ENCODE results near the gene HIP1. TPM values are rescaled to one million over a fixed set of nuclear protein-coding genes. Genes with fewer than 3 reads are reported as not detected.

The HIP1 gene
- total and polyA plus RNA-seq, 9 of the 15 experiments (the other 6 are each of a cell fraction or from before 2014, with no cell fraction given), result 2.4 to 13.7 (median 9.5) TPM

DNA sequence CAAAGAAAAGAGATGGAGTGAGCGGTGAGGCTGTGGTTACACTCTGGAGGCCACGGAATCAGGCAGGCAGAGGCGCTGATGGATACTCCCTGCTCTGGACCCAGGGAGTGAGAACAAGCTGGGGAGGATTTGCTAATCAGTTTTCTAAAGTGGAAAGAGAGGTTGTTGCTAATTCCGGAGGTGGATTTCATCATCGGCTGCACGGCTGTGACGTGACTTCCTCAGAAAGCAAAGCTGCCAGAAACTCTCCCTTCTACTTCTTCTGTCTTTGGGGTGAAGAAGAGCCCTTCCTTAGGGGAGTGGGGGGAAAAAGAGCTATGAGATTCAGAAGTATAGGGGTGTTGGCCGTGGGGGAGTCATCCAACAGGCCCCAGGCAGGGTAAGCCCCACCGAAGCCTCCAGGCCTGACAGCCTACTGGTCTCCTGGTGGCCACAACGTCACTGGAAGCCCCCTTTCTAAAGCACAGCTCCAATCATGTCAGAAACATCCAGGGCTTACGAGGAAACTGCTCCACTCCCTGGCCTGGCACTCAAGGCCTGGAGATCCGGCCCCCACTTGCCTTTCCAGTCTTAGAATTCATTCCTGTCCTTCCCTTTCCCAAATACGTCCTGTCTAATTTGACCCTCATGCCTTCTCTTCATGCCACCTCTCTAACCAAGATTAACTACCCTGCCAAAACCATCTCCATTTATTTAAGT lies 114.5 kb downstream of the HIP1 start (continued):
- TF ChIP-seq, protein P1, sequence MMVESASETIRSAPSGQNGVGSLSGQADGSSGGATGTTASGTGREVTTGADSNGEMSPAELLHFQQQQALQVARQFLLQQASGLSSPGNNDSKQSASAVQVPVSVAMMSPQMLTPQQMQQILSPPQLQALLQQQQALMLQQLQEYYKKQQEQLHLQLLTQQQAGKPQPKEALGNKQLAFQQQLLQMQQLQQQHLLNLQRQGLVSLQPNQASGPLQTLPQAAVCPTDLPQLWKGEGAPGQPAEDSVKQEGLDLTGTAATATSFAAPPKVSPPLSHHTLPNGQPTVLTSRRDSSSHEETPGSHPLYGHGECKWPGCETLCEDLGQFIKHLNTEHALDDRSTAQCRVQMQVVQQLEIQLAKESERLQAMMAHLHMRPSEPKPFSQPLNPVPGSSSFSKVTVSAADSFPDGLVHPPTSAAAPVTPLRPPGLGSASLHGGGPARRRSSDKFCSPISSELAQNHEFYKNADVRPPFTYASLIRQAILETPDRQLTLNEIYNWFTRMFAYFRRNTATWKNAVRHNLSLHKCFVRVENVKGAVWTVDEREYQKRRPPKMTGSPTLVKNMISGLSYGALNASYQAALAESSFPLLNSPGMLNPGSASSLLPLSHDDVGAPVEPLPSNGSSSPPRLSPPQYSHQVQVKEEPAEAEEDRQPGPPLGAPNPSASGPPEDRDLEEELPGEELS (CRISPR knock-in tag; IDR thresholded peaks at IDR 0.05; ENCODE audit: borderline replicate concordance), result no peak
- peak; percentile 82 for TF ChIP-seq MEIS2 (IDR thresholded peaks at IDR 0.05; ENCODE audit: partially characterized antibody)
- no peak for TF ChIP-seq YY1 (IDR thresholded peaks at IDR 0.05; ENCODE audit: borderline replicate concordance in 1 of 3, control insufficient read depth in 1 of 3, extremely low read depth in 1 of 3, insufficient read depth in 3 of 3, insufficient read length in 1 of 3, insufficient replicate concordance in 2 of 3, low read depth in 1 of 3, low read length in 2 of 3)
- TF ChIP-seq, protein P2, sequence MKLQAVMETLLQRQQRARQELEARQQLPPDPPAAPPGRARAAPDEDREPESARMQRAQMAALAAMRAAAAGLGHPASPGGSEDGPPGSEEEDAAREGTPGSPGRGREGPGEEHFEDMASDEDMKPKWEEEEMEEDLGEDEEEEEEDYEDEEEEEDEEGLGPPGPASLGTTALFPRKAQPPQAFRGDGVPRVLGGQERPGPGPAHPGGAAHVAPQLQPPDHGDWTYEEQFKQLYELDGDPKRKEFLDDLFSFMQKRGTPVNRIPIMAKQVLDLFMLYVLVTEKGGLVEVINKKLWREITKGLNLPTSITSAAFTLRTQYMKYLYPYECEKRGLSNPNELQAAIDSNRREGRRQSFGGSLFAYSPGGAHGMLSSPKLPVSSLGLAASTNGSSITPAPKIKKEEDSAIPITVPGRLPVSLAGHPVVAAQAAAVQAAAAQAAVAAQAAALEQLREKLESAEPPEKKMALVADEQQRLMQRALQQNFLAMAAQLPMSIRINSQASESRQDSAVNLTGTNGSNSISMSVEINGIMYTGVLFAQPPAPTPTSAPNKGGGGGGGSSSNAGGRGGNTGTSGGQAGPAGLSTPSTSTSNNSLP (IDR thresholded peaks at IDR 0.05; ENCODE audit: borderline replicate concordance, low read depth, low read length), result no peak
- TF ChIP-seq ZNF316 (IDR thresholded peaks at IDR 0.05), result no peak
- TF ChIP-seq, protein P3, sequence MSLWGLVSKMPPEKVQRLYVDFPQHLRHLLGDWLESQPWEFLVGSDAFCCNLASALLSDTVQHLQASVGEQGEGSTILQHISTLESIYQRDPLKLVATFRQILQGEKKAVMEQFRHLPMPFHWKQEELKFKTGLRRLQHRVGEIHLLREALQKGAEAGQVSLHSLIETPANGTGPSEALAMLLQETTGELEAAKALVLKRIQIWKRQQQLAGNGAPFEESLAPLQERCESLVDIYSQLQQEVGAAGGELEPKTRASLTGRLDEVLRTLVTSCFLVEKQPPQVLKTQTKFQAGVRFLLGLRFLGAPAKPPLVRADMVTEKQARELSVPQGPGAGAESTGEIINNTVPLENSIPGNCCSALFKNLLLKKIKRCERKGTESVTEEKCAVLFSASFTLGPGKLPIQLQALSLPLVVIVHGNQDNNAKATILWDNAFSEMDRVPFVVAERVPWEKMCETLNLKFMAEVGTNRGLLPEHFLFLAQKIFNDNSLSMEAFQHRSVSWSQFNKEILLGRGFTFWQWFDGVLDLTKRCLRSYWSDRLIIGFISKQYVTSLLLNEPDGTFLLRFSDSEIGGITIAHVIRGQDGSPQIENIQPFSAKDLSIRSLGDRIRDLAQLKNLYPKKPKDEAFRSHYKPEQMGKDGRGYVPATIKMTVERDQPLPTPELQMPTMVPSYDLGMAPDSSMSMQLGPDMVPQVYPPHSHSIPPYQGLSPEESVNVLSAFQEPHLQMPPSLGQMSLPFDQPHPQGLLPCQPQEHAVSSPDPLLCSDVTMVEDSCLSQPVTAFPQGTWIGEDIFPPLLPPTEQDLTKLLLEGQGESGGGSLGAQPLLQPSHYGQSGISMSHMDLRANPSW (CRISPR knock-in tag; IDR thresholded peaks at IDR 0.05), result no peak
- no peak for TF ChIP-seq ZNF3 (CRISPR knock-in tag; IDR thresholded peaks at IDR 0.05)
- no peak for TF ChIP-seq HSF4 (CRISPR knock-in tag; IDR thresholded peaks at IDR 0.05; ENCODE audit: borderline replicate concordance)
- TF ChIP-seq NBN (IDR thresholded peaks at IDR 0.05; ENCODE audit: low read depth), result peak; percentile 94
- no peak for TF ChIP-seq HNRNPUL1 (IDR thresholded peaks at IDR 0.05; ENCODE audit: low read length)
- no peak for TF ChIP-seq BCOR (IDR thresholded peaks at IDR 0.05)
- no peak for TF ChIP-seq SIX5 (IDR thresholded peaks at IDR 0.05; ENCODE audit: borderline replicate concordance in 1 of 2, insufficient read depth in 1 of 2, low read depth in 1 of 2, low read length in 2 of 2)
- TF ChIP-seq TAL1 (IDR thresholded peaks at IDR 0.05), result peak; percentile 9; the same call in 1 of the 2 replicates
- TF ChIP-seq, protein P4, sequence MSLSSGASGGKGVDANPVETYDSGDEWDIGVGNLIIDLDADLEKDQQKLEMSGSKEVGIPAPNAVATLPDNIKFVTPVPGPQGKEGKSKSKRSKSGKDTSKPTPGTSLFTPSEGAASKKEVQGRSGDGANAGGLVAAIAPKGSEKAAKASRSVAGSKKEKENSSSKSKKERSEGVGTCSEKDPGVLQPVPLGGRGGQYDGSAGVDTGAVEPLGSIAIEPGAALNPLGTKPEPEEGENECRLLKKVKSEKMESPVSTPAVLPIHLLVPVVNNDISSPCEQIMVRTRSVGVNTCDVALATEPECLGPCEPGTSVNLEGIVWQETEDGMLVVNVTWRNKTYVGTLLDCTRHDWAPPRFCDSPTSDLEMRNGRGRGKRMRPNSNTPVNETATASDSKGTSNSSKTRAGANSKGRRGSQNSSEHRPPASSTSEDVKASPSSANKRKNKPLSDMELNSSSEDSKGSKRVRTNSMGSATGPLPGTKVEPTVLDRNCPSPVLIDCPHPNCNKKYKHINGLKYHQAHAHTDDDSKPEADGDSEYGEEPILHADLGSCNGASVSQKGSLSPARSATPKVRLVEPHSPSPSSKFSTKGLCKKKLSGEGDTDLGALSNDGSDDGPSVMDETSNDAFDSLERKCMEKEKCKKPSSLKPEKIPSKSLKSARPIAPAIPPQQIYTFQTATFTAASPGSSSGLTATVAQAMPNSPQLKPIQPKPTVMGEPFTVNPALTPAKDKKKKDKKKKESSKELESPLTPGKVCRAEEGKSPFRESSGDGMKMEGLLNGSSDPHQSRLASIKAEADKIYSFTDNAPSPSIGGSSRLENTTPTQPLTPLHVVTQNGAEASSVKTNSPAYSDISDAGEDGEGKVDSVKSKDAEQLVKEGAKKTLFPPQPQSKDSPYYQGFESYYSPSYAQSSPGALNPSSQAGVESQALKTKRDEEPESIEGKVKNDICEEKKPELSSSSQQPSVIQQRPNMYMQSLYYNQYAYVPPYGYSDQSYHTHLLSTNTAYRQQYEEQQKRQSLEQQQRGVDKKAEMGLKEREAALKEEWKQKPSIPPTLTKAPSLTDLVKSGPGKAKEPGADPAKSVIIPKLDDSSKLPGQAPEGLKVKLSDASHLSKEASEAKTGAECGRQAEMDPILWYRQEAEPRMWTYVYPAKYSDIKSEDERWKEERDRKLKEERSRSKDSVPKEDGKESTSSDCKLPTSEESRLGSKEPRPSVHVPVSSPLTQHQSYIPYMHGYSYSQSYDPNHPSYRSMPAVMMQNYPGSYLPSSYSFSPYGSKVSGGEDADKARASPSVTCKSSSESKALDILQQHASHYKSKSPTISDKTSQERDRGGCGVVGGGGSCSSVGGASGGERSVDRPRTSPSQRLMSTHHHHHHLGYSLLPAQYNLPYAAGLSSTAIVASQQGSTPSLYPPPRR (CRISPR knock-in tag; IDR thresholded peaks at IDR 0.05; ENCODE audit: borderline replicate concordance), result no peak
- peak; percentile 33; the same call in 1 of the 2 replicates for TF ChIP-seq TCF3 (CRISPR knock-in tag; IDR thresholded peaks at IDR 0.05)
